Measurements from ENCODE around the gene TNNI3K.
A peak's percentile ranks its signal among the peaks of the same experiment; 100 is the strongest.

The TNNI3K gene

GRCh38 chr1:74453277-74453676 lies 218.1 kb downstream of the TNNI3K start:
- TF ChIP-seq CTCF (conservative IDR thresholded peaks at IDR 0.05; ENCODE audit: low read length) = no peak
- DNase-seq (ENCODE audit: low read depth) = no peak
- no peak overlapping the region for H3K4me3 ChIP-seq (ENCODE audit: low read length)

GRCh38 chr1:74455390-74455789 lies 220.2 kb downstream of the TNNI3K start:
- no peak overlapping the region for H3K4me3 ChIP-seq (ENCODE audit: low read length)
- DNase-seq (ENCODE audit: low read depth) = no peak
- TF ChIP-seq CTCF (conservative IDR thresholded peaks at IDR 0.05; ENCODE audit: low read length) = no peak

GRCh38 chr1:74457253-74457652 lies 222.1 kb downstream of the TNNI3K start:
- no peak for TF ChIP-seq CTCF (conservative IDR thresholded peaks at IDR 0.05; ENCODE audit: low read length)
- no peak overlapping the region for H3K4me3 ChIP-seq (ENCODE audit: low read length)
- no peak for DNase-seq (ENCODE audit: low read depth)

- no peak for TF ChIP-seq CTCF (conservative IDR thresholded peaks at IDR 0.05; ENCODE audit: low read length)
- peak; percentile 58 for DNase-seq (ENCODE audit: low read depth)
- no peak overlapping the region for H3K4me3 ChIP-seq (ENCODE audit: low read length)
Measured at GRCh38 chr1:74463333-74463988, 228.3 kb downstream of the TNNI3K start.

- no peak overlapping the region for H3K4me3 ChIP-seq (ENCODE audit: low read length)
- DNase-seq (ENCODE audit: low read depth) = peak; percentile 13
- no peak for TF ChIP-seq CTCF (conservative IDR thresholded peaks at IDR 0.05; ENCODE audit: low read length)
Measured at GRCh38 chr1:74464037-74464436, 228.8 kb downstream of the TNNI3K start.

- TF ChIP-seq CTCF (conservative IDR thresholded peaks at IDR 0.05; ENCODE audit: low read length) = no peak
Measured at GRCh38 chr1:74465193-74465681, 230.1 kb downstream of the TNNI3K start.

GRCh38 chr1:74467786-74468377 lies 232.7 kb downstream of the TNNI3K start:
- DNase-seq (ENCODE audit: low read depth) = no peak
- H3K4me3 ChIP-seq (ENCODE audit: low read length) = no peak overlapping the region
- no peak for TF ChIP-seq CTCF (conservative IDR thresholded peaks at IDR 0.05; ENCODE audit: low read length)

More at GRCh38 chr1:74465193-74465681, 230.1 kb downstream of the TNNI3K start:
- DNase-seq (ENCODE audit: low read depth) = no peak
- H3K4me3 ChIP-seq (ENCODE audit: low read length) = no peak overlapping the region

Data from AG10803 (cell line).